A204.1 (cell line): ENCODE measurements around the gene GET4.
"Not testable (repeated sequence)": the region's sequence is repeated elsewhere in the genome, so short reads cannot be mapped to it uniquely, and the experiment has no call there.

Source experiments
- FAIRE-seq: peaks from 2 replicates; lab custom pipeline; 2012; peaks lifted over from hg19 to GRCh38; lab: Jason Lieb, UNC

GET4 gene

DNA sequence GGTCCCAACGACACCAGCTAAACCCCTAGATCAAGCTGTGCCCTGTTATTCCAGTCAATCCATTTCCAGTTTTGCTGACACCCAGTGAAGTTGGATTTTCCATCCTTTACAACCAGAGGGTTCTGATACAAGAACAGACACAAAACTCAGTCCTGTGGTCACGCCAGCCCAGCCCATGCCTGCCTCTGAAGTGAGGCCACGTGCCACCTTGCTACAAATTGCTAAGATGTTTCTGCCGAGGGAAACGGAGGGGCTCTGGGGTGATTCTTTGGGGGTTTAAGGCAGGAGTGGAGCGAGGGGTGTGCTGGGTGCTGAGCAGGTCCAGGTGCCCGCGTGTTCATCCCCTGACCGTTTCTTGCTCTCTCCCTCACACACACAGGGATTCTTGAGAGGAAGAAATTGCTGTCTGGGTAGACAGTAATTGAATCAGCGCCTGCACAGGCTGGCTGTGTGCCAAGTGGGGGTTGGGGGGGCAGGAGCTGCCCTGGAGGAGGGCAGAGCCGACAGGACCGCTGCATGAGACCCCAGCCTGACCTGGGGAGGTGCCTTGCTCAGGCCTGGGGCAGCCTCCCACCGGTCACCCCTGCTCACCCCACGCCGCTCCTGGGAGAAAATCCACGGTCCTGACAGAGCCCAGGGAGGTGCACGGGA lies 40.1 kb downstream of the GET4 start:
- no peak for FAIRE-seq

DNA sequence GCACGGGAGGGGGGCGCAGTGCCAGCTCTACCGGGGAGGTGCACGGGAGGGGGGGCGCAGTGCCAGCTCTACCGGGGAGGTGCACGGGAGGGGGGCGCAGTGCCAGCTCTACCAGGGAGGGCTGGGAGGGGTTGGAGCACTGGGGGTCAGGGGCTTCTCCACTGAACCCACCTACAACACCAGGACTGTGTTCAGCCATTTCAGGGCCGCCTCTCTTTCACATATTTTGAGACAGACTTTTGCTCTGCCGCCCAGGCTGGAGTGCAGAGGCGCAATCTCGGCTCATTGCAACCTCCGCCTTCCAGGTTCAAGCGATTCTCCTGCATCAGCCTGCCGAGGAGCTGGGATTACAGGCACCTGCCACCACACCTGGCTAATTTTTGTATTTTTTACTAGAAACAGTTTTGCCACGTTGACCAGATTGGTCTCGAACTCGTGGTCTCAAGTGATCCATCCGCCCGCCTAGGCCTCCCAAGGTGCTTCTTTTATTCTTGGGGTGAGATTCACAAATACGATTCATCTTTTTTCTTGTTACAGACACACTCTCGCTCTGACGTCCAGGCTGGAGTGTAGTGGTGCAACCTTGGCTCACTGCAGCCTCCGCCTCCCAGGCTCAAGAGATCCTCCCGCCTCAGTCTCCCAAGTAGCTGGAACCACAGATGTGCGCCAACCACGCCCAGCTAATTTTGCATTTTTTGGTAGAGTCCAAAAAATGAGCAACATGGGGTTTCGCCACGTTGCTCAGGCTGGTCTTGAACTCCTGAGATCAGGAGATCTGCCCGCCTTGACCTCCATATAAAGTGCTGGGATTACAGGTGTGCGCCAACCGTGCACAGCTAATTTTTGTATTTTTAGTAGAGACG lies 41.1 kb downstream of the GET4 start:
- FAIRE-seq, result no peak

DNA sequence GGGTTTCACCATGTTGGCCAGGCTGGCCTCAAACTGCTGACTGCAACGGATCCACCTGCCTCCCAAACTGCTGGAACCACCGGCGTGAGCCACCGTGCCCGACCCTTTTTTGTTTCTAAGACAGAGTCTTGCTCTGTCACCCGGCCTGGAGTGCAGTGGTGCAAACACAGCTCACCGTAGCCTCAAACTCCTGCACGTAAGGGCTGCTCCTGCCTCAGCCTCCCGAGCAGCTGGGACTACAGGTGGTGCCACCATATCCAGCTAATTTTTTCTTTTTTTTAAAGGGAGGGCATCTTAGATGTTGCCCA lies 41.7 kb downstream of the GET4 start:
- FAIRE-seq, result no peak

DNA sequence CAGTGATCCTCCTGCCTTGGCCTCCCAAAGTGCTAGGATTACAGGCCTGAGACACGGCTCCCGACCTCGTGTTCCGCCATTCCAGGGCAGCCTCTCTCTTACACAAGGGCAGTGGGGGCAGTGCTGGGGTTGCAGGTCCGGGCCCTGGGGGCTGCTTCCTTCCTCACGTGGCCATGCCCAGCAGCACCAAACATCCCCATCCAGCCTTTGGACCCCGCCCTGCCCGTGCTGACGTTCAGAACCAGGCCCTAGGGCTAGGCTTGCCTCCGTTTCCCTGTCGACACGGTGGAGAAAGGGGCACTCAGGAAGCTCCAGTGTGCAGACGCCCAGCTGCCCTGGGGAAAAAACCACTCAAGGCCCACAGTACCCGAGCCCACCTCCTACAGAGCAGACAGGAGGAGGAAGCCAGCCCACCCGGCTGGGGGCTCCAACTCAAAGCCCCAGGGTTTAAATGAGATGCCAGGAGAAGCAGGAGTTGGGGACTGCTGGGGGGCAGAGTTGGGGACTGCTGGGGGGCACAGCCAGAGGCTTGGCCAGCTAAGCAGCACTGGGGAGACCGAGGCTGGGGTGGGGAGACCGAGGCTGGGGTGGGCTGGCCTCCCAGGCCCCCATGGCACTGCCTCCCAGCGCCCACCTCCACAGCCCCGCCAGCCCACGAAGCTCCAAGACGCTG lies 42.2 kb downstream of the GET4 start:
- FAIRE-seq, result no peak

DNA sequence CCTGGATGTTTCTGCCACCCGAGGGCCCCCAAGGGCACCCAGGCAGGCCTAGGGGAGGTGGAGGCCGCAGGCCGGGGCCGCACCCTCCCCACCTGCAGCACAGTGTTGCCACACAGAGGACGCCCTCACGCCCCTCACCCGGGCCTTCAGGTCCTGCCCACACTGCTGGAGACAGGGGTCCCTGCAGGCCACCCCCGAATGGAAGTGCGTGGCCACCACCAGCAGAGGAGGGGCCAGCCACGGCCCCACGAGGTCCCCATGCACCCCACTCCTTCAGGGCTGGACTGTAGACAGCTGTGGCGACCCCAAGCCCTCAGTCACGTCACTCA lies 42.7 kb downstream of the GET4 start:
- no peak for FAIRE-seq

DNA sequence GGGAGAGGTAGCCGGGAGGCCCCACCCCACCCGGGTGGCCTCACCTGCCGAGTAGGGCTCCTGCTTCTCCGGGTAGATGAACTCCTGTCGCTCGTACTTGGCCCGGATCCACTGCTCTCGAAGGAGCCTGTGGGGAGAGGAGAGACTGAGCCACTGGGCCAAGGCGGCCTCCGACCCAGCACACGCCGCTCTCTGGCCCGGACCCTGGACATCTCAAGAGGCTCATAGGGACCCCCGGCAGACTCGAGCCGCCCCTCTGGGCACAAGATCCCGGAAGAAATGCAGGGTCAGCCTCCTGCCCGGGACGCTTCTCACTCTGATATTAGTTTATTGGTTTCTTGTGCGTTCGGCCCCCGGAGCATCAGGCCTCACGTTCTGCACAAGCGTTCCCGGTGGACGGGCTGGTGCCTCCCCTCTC lies 43.6 kb downstream of the GET4 start:
- FAIRE-seq, result no peak

DNA sequence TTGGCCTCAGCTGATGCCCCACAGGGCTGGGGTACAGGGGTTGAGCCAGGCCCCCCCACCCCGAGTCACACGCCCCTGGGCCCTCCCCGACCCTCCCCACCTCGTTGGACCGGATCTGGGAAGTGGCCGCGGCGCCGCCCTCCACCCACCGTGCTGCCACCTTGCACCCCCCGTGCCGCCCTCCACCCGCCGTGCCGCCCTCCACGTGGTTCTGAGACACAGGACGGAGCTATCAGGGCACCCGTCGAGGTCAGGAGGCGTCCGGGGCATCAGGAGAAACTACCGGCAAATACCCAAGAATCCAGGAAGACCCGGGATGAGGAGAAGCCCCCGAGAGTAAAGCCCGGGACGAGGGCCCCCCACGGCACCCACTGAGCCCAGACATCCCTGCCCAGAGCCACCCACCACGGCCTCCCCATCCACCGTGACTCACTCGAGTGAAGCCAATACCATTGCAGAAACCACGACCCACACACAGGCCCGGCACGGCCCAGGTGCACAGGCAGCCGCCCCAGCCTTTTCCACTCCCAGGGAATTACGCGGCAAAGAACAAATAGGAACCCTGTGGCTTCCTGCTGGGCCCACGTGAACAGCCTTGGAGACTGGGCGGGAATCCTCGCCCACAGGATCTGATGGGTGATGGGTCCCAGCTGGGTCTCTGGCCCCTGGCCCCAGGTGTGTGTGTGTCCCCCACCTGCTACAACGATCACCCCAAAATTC lies 44.2 kb downstream of the GET4 start:
- no peak for FAIRE-seq

DNA sequence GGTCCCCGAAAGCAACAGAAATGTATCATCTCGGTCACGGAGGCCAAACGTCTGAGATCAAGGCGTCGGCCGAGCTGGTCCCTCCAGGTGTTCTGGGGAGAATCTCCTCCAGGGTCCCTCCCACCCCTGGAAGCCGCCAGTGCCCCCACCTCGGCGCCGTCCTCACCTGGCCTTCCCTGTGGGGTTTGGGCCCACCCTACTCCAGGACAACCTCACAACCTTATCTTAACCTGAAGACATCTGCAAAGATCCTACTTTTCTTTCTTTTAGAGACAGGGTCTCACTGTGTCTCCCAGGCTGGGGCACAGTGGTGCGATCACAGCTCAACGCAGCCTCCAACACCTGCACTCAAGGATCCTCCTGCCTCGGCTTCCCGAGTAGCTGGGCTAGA lies 44.7 kb downstream of the GET4 start:
- no peak for FAIRE-seq

DNA sequence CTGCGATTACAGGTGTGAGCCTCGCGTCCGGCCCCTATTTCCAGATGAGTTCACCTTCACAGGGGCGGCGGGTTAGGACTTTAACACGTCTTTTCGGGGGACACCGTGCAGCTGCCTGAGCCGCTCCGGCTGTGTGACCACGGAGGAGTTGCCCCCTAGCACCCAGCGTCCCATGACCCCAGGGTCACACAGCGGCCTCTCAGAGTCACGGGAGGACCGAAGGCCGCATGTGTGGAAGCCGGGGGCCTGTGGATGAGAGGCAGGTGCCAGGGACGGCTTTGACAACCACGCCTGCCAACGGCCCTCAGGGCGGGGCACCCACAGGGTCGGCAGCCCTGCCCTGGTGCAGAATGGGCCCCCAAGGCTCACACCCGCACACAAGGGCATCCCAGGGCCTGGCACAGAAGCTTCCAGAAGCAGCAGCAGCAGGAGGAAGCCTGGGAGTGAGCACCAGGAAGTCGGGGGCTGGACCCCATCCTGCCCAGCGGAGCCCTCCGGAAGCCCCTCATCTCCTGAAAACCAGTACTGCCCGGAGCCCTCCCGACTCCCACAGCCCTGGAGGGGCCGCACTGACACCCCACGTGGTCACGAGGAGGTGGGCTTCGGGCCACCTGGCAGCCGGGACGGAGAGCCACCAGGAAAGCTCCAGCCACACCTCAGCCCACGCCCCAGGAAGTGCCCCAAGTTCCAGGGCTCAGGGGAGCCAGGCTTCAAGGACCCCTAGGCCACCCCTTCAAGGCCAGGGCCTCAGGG lies 45.4 kb downstream of the GET4 start:
- FAIRE-seq, result no peak

DNA sequence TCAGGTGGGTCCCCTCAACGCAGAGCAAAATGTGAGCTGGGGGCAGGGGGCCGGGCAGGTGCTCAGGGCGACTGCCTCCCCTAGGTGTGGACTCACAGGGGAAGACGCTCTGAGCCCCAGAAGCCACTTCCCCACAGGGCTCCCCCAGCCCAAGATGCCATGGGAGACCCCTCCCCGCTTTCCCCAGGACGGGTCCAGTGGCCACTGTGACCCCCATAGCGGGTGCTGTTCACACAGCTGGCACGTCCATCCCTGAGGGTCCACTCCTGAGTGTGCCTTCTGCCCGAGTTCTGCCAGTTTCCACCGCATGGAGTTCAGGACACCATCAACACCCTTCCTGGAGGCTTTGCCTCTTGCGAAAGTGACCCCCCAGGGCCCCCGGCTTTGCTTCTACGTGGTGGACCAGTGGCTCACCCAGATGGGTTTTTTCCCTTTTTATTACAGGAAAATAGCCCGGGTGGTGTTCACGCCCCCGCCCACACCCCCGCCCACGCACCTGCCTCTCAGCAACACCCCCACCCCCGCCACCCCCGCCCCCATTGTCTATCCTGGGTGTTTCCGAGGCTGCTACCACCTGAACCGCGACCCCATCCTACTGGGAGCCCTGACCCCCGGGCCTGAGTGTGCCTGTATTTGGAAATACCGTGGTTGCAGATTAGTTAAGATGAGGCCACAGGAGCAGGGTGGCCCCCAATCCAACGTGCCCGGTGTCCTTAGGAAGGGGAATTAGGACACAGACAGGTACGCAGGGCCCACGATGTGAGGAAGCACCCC lies 46.2 kb downstream of the GET4 start:
- FAIRE-seq, result no peak

DNA sequence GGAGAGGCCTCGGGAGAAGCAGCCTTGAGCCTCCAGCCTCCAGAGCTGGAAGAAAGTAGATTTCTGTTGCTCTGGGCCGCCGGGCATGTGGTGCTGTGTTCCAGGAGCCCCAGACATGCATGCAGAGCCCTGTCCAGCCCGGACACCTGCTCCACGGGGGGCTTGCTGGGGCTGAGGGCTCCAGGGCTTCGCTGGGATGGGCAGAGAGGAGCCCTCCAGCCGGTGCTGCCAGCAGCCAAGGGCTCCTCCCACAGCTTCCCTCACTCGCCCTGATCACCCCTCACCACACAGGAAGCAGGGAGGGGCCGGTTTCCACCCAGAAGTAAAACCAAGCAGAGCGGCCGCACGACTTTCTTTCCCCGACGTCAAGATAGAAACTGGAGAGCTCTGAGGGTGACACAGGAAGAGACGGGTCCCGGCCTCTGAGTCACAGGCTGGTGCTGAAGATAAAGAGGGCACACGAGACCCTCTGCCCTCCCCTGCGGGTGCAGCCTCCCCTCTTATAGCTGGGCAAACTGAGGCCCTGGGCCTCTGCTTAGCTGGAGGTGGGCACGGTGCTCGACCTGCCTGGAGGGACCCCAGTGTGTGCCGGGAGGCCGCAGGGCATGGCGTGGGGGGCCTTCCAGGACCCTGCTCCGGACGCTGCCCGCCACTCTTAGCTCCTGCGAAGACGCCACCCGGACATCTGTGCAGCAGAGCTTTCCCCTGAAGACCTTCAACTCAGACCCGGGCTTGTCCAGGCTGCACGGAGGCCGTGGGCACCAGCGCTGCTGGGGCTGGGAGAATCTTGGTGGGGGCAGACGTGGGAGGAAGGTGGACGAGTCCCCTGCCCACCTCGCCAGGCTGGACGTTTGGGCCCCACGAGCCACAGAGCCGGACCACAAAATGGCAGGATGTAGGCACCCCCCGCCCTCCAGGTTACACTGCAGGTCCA lies 47.0 kb downstream of the GET4 start:
- no peak for FAIRE-seq

DNA sequence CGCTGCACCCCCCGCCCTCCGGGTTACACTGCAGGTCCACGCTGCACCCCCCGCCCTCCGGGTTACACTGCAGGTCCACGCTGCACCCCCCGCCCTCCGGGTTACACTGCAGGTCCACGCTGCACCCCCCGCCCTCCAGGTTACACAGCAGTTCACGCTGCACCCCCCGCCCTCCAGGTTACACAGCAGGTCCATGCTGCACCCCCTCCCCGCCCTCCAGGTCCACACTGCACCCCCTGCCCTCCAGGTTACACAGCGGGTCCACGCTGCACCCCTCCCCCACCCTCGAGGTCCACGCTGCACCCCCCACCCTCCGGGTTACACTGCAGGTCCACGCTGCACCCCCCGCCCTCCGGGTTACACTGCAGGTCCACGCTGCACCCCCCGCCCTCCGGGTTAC lies 47.7 kb downstream of the GET4 start:
- not testable (repeated sequence) for FAIRE-seq

DNA sequence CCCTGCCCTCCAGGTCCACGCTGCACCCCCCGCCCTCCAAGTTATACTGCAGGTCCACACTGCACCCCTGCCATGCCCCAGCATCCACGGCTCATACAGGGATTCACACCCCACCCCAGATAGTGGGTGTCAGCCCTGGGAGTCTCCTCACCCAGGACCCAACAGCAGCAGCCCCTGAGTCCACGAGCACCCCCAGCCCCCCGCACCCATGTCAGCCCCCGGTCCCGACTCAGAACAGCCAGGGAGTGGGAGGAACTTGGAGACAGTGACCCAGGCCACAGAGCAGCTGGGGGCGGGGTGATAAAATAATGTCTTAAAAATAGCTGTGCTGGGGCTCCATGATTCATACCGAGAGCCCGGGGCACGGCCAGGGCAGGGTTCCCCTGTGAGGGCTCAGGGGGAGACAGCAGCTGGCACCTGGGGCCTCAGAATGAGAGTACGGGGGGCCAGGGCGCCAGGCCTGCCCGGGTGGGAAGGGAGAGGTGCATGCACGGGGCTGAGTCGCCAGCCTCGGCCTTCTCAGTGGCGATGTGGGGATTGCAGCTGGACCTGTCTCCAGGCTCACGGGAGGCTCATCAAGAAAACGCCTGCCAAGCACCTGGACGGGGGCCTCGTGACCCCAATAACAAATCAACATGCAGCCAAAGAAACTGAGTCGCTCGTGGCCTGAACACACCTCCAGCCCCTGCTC lies 48.3 kb downstream of the GET4 start:
- FAIRE-seq, result no peak

DNA sequence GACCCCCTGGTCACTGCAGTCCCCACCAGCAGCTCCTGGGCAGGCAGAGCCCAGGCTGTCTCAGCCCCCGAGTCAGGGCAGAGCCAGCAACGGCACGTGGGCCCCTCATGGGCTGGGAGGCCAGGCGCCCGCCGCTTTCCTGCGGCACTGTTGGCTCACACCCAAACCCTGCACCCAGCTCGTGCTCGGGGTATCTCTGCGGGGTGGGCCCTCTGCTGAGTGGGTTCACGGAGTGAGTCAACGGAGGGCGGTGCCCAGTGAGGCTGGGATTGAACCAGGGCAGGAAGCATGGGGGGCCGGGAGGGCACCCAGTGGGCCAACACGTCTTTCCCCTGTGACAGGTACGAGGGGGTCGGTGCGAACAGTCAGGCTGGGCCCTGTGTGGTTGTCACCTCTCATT lies 49.2 kb downstream of the GET4 start:
- no peak for FAIRE-seq

DNA sequence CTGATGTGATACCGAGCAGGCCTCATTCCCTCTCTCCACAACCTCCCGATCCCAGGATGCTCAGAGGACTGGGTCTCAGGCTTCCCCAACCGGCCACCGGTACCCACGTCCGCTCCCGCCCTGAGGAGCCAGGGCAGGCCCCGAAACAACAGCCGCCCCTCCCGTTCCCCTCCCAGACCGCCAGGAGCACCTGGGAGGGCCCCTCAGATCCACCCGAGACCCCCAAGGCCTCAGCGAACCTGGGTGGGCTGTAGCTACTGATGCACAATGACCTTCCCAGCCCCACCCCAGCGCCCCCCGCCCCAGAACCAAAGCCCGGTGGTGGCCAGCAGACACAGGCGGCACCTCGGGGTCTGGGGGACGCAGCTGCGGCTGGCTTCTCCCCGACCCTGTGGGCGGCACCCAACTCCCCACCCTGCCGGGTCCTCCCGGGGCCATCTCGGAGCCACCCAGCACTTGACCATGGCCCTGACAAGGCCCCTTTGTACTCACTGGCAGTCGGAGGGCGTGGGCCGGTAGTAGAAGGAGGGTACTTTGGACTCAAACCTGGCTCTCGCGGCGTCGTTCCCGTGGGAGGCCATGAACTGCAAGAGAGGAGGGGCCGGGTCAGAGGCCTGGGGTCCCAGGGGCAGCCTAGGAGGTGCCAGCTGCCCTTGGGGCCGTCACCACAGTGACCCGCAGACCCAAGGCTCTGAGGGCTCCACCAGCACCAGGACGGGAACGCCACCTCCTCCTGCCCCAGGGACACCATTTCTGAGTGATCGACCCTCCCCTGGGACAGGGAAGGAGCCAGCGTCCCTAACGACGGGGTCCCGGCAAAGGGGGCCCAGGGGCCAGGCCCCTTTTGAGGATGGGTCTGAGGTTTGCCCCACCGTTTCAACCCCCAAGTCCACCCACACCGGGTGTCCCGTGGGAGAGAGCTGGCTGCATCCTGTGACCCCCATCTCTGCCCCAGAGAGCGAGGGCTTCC lies 50.0 kb downstream of the GET4 start:
- no peak for FAIRE-seq

DNA sequence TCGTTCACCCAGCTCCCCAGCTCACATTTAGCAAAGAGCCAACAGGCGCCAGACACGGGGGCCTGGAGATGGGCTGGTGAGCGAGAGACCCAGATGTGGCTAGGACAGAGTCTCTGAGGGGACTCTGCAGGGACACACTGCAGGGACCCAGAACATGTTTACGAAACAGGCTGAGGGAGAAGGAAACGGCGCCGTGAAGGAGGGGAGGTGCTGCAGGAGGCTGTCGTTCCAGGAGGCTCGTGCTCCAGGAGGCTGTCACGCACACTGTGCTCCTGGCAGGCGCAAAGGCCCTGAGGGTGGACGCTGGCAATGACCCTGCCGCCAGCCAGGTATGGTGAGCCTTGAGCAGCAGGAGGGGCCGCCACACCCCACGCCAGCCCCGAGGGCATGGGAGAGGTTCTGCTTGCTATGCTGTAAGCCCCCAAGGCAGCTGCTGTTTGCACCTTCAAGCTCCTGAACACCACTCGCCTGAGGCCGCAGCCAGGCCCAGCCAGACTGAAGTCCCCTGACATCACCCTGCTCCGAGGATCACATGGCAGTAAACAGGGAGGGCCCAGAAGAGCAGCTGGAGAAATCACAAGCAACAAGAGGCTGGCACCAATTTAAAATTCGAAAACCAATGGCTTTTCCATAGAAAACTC lies 50.8 kb downstream of the GET4 start:
- no peak for FAIRE-seq

DNA sequence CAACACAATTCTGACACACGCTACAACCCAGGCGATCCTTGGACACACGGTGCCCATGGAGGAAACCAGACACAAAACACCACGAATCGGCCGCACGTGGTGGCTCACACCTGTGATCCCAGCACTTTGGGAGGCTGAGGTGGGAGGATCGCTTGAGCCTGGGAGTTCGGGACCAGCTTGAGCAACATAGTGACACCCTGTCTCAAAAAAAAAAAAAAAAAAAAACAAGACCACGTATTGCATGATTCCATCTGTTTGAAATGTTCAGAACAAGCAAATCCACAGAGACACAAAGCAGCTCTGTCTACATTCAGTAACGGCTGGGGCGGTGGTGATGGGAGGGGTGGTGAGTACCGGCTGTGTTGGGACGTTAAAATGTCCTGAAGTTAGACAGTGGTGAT lies 53.0 kb downstream of the GET4 start:
- FAIRE-seq, result no peak
